Measurements from ENCODE around the gene RHOA. TPM values are rescaled to one million over a fixed set of nuclear protein-coding genes. Genes with fewer than 3 reads are reported as not detected.

Gene RHOA
- total RNA-seq, 3 donors from 2014 or later (not counting 1 experiment from before 2014, with no cell fraction given), result 342 to 372 (median 370) TPM

GRCh38 chr3:49414753-49415152 is 3.0 kb upstream of the RHOA start:
- Histone ChIP-seq H3K27ac (ENCODE audit: low read length) (peak overlapping the region; percentile 83), H3K4me3 (ENCODE audit: low read length) (no peak overlapping the region), H3K9me3 (ENCODE audit: control insufficient read depth, insufficient read depth, low read length) (no peaks in the 10 kb centered on the region), H3K36me3 (ENCODE audit: control insufficient read depth, insufficient read depth, low read length) (peaks cover 6% of the 10 kb centered on the region), H3K27me3 (ENCODE audit: control insufficient read depth, insufficient read depth, low read length) (no peaks in the 10 kb centered on the region), H3K4me1 (ENCODE audit: control insufficient read depth, insufficient read depth, low read length) (peaks cover 70% of the 10 kb centered on the region)
- 84% methylated on average over 2 of the region's 2 CpGs for WGBS (ENCODE audit: insufficient coverage)
- H3K4me3 Mint-ChIP-seq, result peak overlapping the region; percentile 25
- H3K36me3 Mint-ChIP-seq, result no peaks in the 10 kb centered on the region
- TF ChIP-seq CTCF (IDR thresholded peaks at IDR 0.05), result no peak
- H3K4me1 Mint-ChIP-seq, result peaks cover 63 to 71% of the 10 kb centered on the region in 2 donors
- intact Hi-C loops (cut with micrococcal nuclease), result no loop called here
- ATAC-seq (no peak), DNase-seq (no peak)
- H3K27me3 Mint-ChIP-seq (ENCODE audit: low read depth in 2 of 2), result no peaks in the 10 kb centered on the region
- peak overlapping the region; percentile 97 to 99 for H3K27ac Mint-ChIP-seq
- H3K9me3 Mint-ChIP-seq, result no peaks in the 10 kb centered on the region

- intact Hi-C loops (cut with micrococcal nuclease), result loop anchor here (2.0 kb wide), 1 partner anchor 319 kb away; the partner anchor contains the start of gene QRICH1
- H3K4me3 ChIP-seq (ENCODE audit: low read length), result no peak overlapping the region
- H3K4me1 ChIP-seq (ENCODE audit: control insufficient read depth, insufficient read depth, low read length), result peaks cover 72% of the 10 kb centered on the region
- DNase-seq (no peak), ATAC-seq (no peak)
- no peaks in the 10 kb centered on the region for H3K9me3 ChIP-seq (ENCODE audit: control insufficient read depth, insufficient read depth, low read length)
- H3K27ac ChIP-seq (ENCODE audit: low read length), result peak overlapping the region; percentile 90
- peaks cover 63 to 71% of the 10 kb centered on the region in 2 donors for H3K4me1 Mint-ChIP-seq
- no peaks in the 10 kb centered on the region for H3K27me3 ChIP-seq (ENCODE audit: control insufficient read depth, insufficient read depth, low read length)
- peaks cover 6% of the 10 kb centered on the region for H3K36me3 ChIP-seq (ENCODE audit: control insufficient read depth, insufficient read depth, low read length)
- no peak for TF ChIP-seq CTCF (IDR thresholded peaks at IDR 0.05)
- peak overlapping the region; percentile 40 for H3K4me3 Mint-ChIP-seq
- 96% methylated on average over 6 of the region's 6 CpGs for WGBS (ENCODE audit: insufficient coverage)
- H3K27me3 Mint-ChIP-seq (ENCODE audit: low read depth in 2 of 2), result no peaks in the 10 kb centered on the region
- H3K27ac Mint-ChIP-seq, result peak overlapping the region; percentile 97 to 99
- H3K9me3 Mint-ChIP-seq, result no peaks in the 10 kb centered on the region
- no peaks in the 10 kb centered on the region for H3K36me3 Mint-ChIP-seq
Observed at GRCh38 chr3:49413338-49413734, 1.6 kb upstream of the RHOA start.

- 27% methylated on average over 16 of the region's 16 CpGs for WGBS (ENCODE audit: insufficient coverage)
- TF ChIP-seq CTCF (IDR thresholded peaks at IDR 0.05), result no peak
- Mint-ChIP-seq H3K4me3 (peak overlapping the region; percentile 88), H3K36me3 (no peaks in the 10 kb centered on the region), H3K9me3 (no peaks in the 10 kb centered on the region), H3K27ac (peak overlapping the region; percentile 97 to 99), H3K4me1 (peaks cover 64 to 70% of the 10 kb centered on the region in 2 donors), H3K27me3 (ENCODE audit: low read depth in 2 of 2) (no peaks in the 10 kb centered on the region)
- no peak for ATAC-seq
- intact Hi-C loops (cut with micrococcal nuclease), result loop anchor here (1.0 to 2.0 kb wide), 3 partner anchors 17 to 318 kb away; partner anchors contain the start of genes NICN1, QRICH1 and USP4
- H3K36me3 ChIP-seq (ENCODE audit: control insufficient read depth, insufficient read depth, low read length), result peaks cover 6% of the 10 kb centered on the region
- DNase-seq, result no peak
- peak overlapping the region; percentile 90 for H3K27ac ChIP-seq (ENCODE audit: low read length)
- H3K4me1 ChIP-seq (ENCODE audit: control insufficient read depth, insufficient read depth, low read length), result peaks cover 70% of the 10 kb centered on the region
- peak overlapping the region; percentile 77 for H3K4me3 ChIP-seq (ENCODE audit: low read length)
- H3K9me3 ChIP-seq (ENCODE audit: control insufficient read depth, insufficient read depth, low read length), result no peaks in the 10 kb centered on the region
- no peaks in the 10 kb centered on the region for H3K27me3 ChIP-seq (ENCODE audit: control insufficient read depth, insufficient read depth, low read length)
Observed at GRCh38 chr3:49412632-49413337, 1.0 kb upstream of the RHOA start.
